ENCODE measurements around the gene MVP. TPM values are rescaled to one million over a fixed set of nuclear protein-coding genes. Genes with fewer than 3 reads are reported as not detected.

MVP gene
- total RNA-seq, 2 donors from 2014 or later, result 427 to 450 TPM

DNA sequence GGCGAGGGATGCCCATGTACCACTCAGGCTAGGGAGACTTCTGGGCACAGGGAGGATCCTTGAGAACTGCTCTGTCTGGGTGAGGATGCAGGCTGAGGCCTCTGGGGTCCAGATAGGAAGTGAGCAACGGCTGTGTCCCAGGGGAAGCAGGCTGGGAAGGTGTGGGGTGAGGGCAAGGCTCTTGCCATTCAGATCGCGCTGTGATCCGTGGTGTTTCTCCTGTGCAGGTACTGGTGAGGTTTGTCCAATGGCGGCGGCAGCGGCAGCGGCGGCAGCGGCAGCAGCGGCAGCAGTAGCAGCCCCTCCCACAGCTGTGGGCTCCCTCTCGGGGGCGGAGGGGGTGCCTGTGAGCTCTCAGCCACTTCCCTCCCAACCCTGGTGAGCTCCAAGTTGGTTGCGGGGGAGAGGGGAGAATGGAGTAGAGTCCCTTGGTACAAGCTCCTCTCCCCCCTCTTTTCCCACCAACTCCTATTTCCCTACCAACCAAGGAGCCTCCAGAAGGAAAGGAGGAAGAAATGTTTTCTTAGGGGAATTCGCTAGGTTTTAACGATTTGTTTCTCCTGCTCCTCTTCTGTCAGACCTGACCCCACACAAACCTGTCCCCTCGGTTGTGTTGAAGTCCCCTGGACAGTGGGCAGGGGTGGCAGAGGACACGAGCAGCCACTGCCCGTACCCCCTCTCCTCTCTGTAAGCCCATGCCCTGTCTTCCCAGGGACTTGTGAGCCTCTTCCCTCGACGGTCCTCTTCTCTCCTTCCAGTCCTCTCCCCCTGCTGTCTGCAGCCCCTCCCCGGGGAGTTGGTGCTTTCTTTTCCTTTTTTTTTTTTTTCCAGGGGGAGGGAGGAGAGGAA, 10.2 kb upstream of the MVP start:
- Histone ChIP-seq H3K4me3 (no peak overlapping the region), H3K27ac (peak overlapping the region; percentile 88), H3K9ac (ENCODE audit: low read depth in 2 of 2, low read length in 2 of 2) (no peak overlapping the region), H3K4me1 (peaks cover 31% of the 10 kb centered on the region), H3K36me3 (no peaks in the 10 kb centered on the region), H3K9me3 (no peaks in the 10 kb centered on the region), H3K27me3 (no peaks in the 10 kb centered on the region)
- TF ChIP-seq, protein P1, sequence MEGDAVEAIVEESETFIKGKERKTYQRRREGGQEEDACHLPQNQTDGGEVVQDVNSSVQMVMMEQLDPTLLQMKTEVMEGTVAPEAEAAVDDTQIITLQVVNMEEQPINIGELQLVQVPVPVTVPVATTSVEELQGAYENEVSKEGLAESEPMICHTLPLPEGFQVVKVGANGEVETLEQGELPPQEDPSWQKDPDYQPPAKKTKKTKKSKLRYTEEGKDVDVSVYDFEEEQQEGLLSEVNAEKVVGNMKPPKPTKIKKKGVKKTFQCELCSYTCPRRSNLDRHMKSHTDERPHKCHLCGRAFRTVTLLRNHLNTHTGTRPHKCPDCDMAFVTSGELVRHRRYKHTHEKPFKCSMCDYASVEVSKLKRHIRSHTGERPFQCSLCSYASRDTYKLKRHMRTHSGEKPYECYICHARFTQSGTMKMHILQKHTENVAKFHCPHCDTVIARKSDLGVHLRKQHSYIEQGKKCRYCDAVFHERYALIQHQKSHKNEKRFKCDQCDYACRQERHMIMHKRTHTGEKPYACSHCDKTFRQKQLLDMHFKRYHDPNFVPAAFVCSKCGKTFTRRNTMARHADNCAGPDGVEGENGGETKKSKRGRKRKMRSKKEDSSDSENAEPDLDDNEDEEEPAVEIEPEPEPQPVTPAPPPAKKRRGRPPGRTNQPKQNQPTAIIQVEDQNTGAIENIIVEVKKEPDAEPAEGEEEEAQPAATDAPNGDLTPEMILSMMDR (IDR thresholded peaks at IDR 0.05), result no peak
- no peak for DNase-seq
- intact Hi-C loops (cut with DNase I), result loop anchor here (5.0 kb wide), 1 partner anchor 42 kb away; no protein-coding TSS in a partner anchor

GRCh38 chr16:29810699-29811169, 9.5 kb upstream of the MVP start:
- no peak overlapping the region for H3K4me3 ChIP-seq
- H3K9ac ChIP-seq (ENCODE audit: low read depth in 2 of 2, low read length in 2 of 2), result peak overlapping the region in 1 of 2 donors; percentile 66
- no peaks in the 10 kb centered on the region for H3K9me3 ChIP-seq
- H3K4me1 ChIP-seq, result peaks cover 35% of the 10 kb centered on the region
- no peak for DNase-seq
- no peaks in the 10 kb centered on the region for H3K36me3 ChIP-seq
- TF ChIP-seq, protein P1 (IDR thresholded peaks at IDR 0.05), result no peak
- H3K27me3 ChIP-seq, result no peaks in the 10 kb centered on the region
- intact Hi-C loops (cut with DNase I), result loop anchor here (5.0 kb wide), 1 partner anchor 42 kb away; no protein-coding TSS in a partner anchor
- peak overlapping the region; percentile 88 for H3K27ac ChIP-seq

DNA sequence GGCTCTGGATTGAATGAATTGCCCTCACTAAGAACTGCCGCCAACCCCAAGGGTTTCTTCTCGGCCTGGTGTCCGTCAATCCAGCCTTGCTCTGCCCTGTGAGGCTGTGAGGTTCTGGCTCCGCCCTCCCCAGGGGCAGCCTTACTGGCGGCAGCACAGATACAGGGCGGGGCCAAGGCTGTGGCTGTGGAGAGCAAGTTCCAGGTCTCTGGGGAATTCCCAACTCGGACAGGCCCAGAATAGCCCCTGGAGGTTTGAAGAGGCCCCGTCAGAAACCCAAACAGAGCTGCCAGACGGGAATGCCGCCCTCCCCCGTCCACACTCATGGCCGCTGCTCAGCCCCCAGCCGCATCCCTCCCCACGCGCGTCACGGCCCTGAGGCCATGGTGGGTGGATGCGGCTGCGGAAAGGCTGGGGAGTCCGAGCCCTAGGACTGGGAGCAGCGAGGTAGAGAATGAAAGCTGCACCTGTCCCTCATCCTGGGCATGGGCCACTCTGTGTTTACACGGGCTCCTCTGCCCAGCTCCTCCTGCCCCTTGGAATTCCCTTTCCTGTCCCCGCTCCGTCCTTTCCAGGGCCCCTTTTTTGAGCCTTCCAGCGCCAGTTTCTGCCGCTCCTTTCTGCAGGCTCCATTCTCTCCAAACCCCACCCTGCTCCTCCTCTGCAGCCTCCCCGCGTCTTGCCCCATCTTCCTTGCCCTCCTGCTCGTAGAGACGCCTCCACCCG, 8.9 kb upstream of the MVP start:
- H3K4me1 ChIP-seq, result peaks cover 35% of the 10 kb centered on the region
- H3K9me3 ChIP-seq, result no peaks in the 10 kb centered on the region
- peak overlapping the region; percentile 66 to 68 for H3K9ac ChIP-seq (ENCODE audit: low read depth in 2 of 2, low read length in 2 of 2)
- H3K27me3 ChIP-seq, result no peaks in the 10 kb centered on the region
- DNase-seq, result peak; percentile 97
- peak overlapping the region; percentile 88 for H3K27ac ChIP-seq
- H3K4me3 ChIP-seq, result peak overlapping the region; percentile 49
- intact Hi-C loops (cut with DNase I), result loop anchor here (5.0 kb wide), 1 partner anchor 41 kb away; no protein-coding TSS in a partner anchor
- TF ChIP-seq, protein P1 (IDR thresholded peaks at IDR 0.05), result no peak
- H3K36me3 ChIP-seq, result no peaks in the 10 kb centered on the region

DNA sequence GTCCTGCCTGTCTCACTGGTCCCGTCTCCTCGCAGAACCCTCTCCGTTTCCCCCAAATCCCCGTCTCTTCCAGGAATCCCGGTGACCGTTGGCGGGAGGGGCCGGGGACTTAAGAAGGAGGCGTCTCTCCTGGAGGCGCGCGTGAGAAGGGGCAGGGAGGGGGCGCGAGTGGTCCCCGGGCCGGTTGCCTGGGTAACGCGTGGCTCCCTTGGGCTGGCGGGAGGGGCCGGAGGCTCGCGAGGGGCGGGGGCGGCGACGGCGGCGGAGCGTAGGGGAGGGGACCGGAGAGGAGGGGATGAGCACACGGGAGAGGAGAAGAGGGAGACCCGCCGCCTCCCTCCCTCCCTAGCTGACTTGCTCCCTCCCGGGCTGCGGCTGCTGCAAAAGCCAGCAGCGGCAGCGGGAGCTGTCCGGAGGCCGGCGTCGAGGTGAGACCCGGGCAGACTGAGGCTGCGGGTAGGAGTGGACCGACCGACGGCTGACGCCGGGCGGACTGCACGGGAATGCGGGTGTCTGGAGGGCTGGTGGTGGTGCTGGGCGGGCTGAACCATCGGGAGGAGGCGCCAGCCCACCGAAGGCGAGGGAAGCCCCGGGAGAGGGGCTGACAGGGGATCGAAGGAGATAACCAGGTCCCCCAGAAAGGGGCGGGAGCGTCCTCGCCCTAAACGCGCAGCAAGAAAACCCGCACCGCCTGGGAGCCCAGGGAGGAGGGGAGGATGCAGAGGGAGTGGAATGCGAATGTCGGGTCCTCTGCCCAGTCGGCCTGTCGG, 8.2 kb upstream of the MVP start, which contains the start of gene PRRT2:
PRRT2 (plus strand) TSS at position 298 of the 770 bp plus-strand sequence. CDS start 862 bp downstream, outside the sequence.
- TF ChIP-seq, protein P1 (IDR thresholded peaks at IDR 0.05), result no peak
- H3K27me3 ChIP-seq, result no peaks in the 10 kb centered on the region
- DNase-seq, result peak; percentile 71
- peak within 1 kb of the TSS; percentile 88 for H3K27ac ChIP-seq
- H3K36me3 ChIP-seq, result no peaks in the 10 kb centered on the region
- peaks cover 35% of the 10 kb centered on the region for H3K4me1 ChIP-seq
- H3K4me3 ChIP-seq, result peak within 1 kb of the TSS; percentile 49
- intact Hi-C loops (cut with DNase I), result loop anchor here (5.0 kb wide), 1 partner anchor 40 kb away; no protein-coding TSS in a partner anchor
- H3K9me3 ChIP-seq, result no peaks in the 10 kb centered on the region
- H3K9ac ChIP-seq (ENCODE audit: low read depth in 2 of 2, low read length in 2 of 2), result peak within 1 kb of the TSS; percentile 66 to 68
